Measurements from ENCODE around the gene ZBTB32.

Gene ZBTB32

DNA sequence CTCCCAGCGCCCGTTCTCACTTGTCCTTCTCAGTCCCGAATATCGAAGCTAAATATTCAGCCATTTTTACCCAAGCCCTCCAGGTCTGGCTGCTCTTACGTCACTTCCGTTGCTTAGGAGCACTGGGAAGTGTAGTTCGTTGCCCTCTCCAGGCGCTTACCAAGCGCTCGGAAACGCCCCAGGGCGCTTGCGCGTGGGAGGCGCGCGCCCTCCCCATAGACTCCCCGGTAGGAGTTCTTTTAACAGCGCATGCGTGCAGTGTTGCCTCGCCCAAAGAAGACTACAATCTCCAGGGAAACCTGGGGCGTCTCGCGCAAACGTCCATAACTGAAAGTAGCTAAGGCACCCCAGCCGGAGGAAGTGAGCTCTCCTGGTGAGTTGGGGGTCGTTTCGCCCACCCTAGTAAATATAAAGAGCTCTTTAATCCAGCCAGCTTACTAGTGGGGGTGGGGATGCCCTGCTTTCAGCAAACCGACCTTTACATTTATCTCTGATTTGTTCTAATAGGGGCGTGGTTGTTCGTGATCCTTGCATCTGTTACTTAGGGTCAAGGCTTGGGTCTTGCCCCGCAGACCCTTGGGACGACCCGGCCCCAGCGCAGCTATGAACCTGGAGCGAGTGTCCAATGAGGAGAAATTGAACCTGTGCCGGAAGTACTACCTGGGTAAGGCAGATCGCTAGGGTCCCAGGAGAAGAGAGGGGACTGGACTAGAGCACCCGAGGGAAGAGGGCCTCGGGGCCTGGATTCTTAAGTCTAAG, 41.1 kb downstream of the ZBTB32 start, which contains the start of the genes PSENEN and U2AF1L4:
Gene PSENEN (plus strand): TSS at position 324 of the 759 bp plus-strand sequence. CDS start 280 bp downstream, at position 604.
Gene U2AF1L4 (minus strand): TSS at position 91 of the 759 bp plus-strand sequence. CDS start 27 bp downstream, at position 64.
- peak; percentile 99 for DNase-seq (ENCODE audit: extremely low read depth, low read depth)
- TF ChIP-seq CTCF (IDR thresholded peaks at IDR 0.05; ENCODE audit: low read depth, low read length) = no peak

GRCh38 chr19:35746087-35746462, 41.7 kb downstream of the ZBTB32 start:
- no peak for TF ChIP-seq CTCF (IDR thresholded peaks at IDR 0.05; ENCODE audit: low read depth, low read length)
- DNase-seq (ENCODE audit: extremely low read depth, low read depth) = no peak

- DNase-seq (ENCODE audit: extremely low read depth, low read depth) = no peak
- no peak for TF ChIP-seq CTCF (IDR thresholded peaks at IDR 0.05; ENCODE audit: low read depth, low read length)
Measured at GRCh38 chr19:35746531-35746930, 42.2 kb downstream of the ZBTB32 start.

DNA sequence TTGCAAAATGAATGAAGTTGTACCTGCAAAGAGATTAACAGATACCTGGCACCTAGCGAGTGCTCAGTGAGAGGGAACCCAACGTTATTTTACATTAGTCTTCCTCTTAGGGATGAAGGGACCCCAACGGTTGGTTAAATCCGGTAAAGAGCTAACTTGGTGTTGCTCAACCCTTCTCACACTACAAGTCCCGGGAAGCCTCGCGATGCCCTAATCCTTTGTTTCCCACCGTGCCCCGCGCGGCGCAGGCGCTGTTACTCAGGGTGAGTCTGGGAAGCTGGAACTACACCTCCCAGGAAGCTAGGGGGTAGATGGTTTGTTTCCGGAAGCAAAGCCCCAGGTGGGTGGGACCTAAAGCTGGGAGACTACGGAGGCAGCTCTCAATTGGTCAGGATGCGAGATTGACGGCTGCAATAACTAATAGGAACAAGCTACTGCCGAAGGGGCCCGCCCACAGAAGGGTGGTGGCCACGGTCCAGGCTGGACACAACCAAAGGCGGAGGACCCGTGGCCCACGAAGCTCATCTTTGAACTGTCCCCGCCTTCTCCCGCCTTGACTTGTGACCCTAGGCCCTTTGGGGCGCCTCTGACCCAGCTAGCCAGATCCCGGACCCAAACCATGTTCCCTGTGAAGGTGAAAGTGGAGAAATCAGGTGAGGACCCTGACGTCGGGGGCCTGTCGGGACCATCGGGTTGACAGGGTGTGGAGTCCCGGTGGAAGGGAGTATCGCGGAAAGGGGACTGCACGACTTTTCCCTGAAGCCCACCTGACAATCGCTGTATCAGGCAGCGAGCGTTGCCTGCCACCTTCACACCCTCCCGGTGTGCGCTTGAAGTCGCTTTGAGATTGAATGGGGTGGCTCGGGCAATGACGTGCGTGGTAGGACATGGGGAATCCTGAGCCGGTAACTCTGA, 44.0 kb downstream of the ZBTB32 start, which contains the start of gene LIN37:
Gene LIN37 (plus strand): TSS at position 471 of the 915 bp plus-strand sequence. CDS start 149 bp downstream, at position 620.
- TF ChIP-seq CTCF (IDR thresholded peaks at IDR 0.05; ENCODE audit: low read depth, low read length) = no peak
- DNase-seq (ENCODE audit: extremely low read depth, low read depth) = peak; percentile 99

GRCh38 chr19:35750167-35750566, 45.8 kb downstream of the ZBTB32 start:
- DNase-seq (ENCODE audit: extremely low read depth, low read depth) = no peak

More at GRCh38 chr19:35750167-35750566, 45.8 kb downstream of the ZBTB32 start:
- no peak for TF ChIP-seq CTCF (IDR thresholded peaks at IDR 0.05; ENCODE audit: low read depth, low read length)
